Keratinocyte (primary cell): ENCODE data around the gene EGFR. TPM values are rescaled to one million over a fixed set of nuclear protein-coding genes. Genes with fewer than 3 reads are reported as not detected.
A peak's percentile ranks its signal among the peaks of the same experiment; 100 is the strongest.
"Not testable (repeated sequence)": the region's sequence is repeated elsewhere in the genome, so short reads cannot be mapped to it uniquely, and the experiment has no call there.

Source experiments
- DNase-seq: peaks from one replicate; pipeline ENCODE4 v3.0.0-alpha.2; 2011; ENCODE audit warnings: low read depth, missing footprints, low spot score
- FAIRE-seq: peaks from 2 replicates; lab custom pipeline; 2011; peaks lifted over from hg19 to GRCh38; lab: Jason Lieb, UNC
- H2AFZ ChIP-seq: 2 replicates; pipeline ENCODE4 v1.6.0; 2012; ENCODE audit warnings: low read length, control low read depth, inconsistent platforms; ENCODE audit not compliant: control insufficient read depth
- H3K27ac ChIP-seq: 2 replicates; pipeline ENCODE4 v1.5.1; 2011; ENCODE audit warnings: low read length; ENCODE audit not compliant: control insufficient read depth, insufficient read depth
- H3K27me3 ChIP-seq: 3 replicates; pipeline ENCODE4 v1.6.0; 2011; ENCODE audit warnings: low read length; ENCODE audit not compliant: control insufficient read depth, insufficient read depth; ENCODE audit errors: extremely low read depth
- H3K36me3 ChIP-seq, 2 experiments: 2 replicates in 1 of 2; 3 replicates in 1 of 2; pipeline ENCODE4 v1.5.1; 2011; ENCODE audit warnings: low read length in 2 of 2, mild to moderate bottlenecking in 1 of 2; ENCODE audit not compliant: control insufficient read depth in 2 of 2, insufficient read depth in 2 of 2; ENCODE audit errors: extremely low read depth in 1 of 2
- H3K4me1 ChIP-seq: 3 replicates; pipeline ENCODE4 v1.5.1; 2011; ENCODE audit warnings: low read length; ENCODE audit not compliant: control insufficient read depth, insufficient read depth; ENCODE audit errors: extremely low read depth
- H3K4me2 ChIP-seq: 3 replicates; pipeline ENCODE4 v1.6.0; 2011; ENCODE audit warnings: low read depth, low read length; ENCODE audit not compliant: control insufficient read depth, insufficient read depth; ENCODE audit errors: extremely low read depth
- H3K4me3 ChIP-seq, 3 experiments: fragments of 200-600 bp in 1 of 3; sonication (generic) in 1 of 3; 2 replicates in 2 of 3; 3 replicates in 1 of 3; pipeline ENCODE4 v1.5.1; 2011 to 2016; ENCODE audit warnings: low read length in 3 of 3, mild to moderate bottlenecking in 3 of 3, control low read depth in 2 of 3, inconsistent platforms in 1 of 3, low read depth in 1 of 3, mixed read lengths in 1 of 3, mixed run types in 1 of 3, moderate library complexity in 1 of 3; ENCODE audit not compliant: control insufficient read depth in 2 of 3, insufficient read depth in 2 of 3; ENCODE audit errors: extremely low read depth in 1 of 3
- H3K79me2 ChIP-seq: 2 replicates; pipeline ENCODE4 v1.6.0; 2012; ENCODE audit warnings: low read length; ENCODE audit not compliant: control insufficient read depth, insufficient read depth
- H3K9ac ChIP-seq: 3 replicates; pipeline ENCODE4 v1.6.0; 2011; ENCODE audit warnings: low read length; ENCODE audit not compliant: control insufficient read depth, insufficient read depth; ENCODE audit errors: extremely low read depth
- H3K9me1 ChIP-seq: 3 replicates; pipeline ENCODE4 v1.6.0; 2011; ENCODE audit warnings: low read length; ENCODE audit not compliant: control insufficient read depth, insufficient read depth; ENCODE audit errors: extremely low read depth
- H3K9me3 ChIP-seq: 2 replicates; pipeline ENCODE4 v1.5.1; 2012; ENCODE audit warnings: low read depth, low read length; ENCODE audit not compliant: control insufficient read depth
- H4K20me1 ChIP-seq: 3 replicates; pipeline ENCODE4 v1.6.0; 2011; ENCODE audit warnings: low read length; ENCODE audit not compliant: control insufficient read depth, insufficient read depth; ENCODE audit errors: extremely low read depth
- CTCF ChIP-seq, 3 experiments: IDR thresholded peaks in 1 of 3; conservative IDR thresholded peaks in 1 of 3; optimal IDR thresholded peaks in 1 of 3; 2 replicates in 2 of 3; 3 replicates in 1 of 3; pipeline versions ENCODE3 to v1.5.1; 2011; ENCODE audit warnings: low read length in 3 of 3, mild to moderate bottlenecking in 3 of 3, moderate library complexity in 2 of 3, control low read depth in 1 of 3, inconsistent platforms in 1 of 3; ENCODE audit not compliant: insufficient read depth in 2 of 3; ENCODE audit errors: extremely low read depth in 1 of 3
- EZH2 ChIP-seq: IDR thresholded peaks from one replicate; pipeline ENCODE4 v1.6.1; 2012; ENCODE audit warnings: inconsistent platforms, mild to moderate bottlenecking, low read length, moderate library complexity
- dilution Hi-C: fragments of 300-500 bp; cut with MboI; formaldehyde crosslinking; loops from one replicate; pipeline ENCODE4 v1.7.0; 2020; ENCODE audit warnings: low sequenced_read_pairs; ENCODE audit not compliant: extremely low pct_ligation_motif_present
- polyA plus RNA-seq, 5 experiments: library from polyadenylated mRNA; depleted of rRNA in 3 of 5; stranded (reverse) in 3 of 5; stranded (forward) in 1 of 5; unstranded in 1 of 5; fragments of >200 nt; gene quantifications; 1 replicate in 1 of 5; 2 replicates in 3 of 5; 3 replicates in 1 of 5; pipeline versions ENCODE4 v1.2.1 to v1.2.3, GENCODE V29; 2011 to 2012; ENCODE audit warnings: missing spikeins in 2 of 5, low read depth in 1 of 5, low replicate concordance in 1 of 5

The EGFR gene
- polyA plus RNA-seq, 1 donor (not counting 4 experiments of a cell fraction or from before 2014, with no cell fraction given), result 120 TPM

- TF ChIP-seq CTCF (optimal IDR thresholded peaks at IDR 0.05 in 1 of 3, IDR thresholded peaks at IDR 0.05 in 1 of 3, conservative IDR thresholded peaks at IDR 0.05 in 1 of 3; ENCODE audit: extremely low read depth in 1 of 3, insufficient read depth in 2 of 3, low read length in 3 of 3), result no peak
- TF ChIP-seq EZH2, result no peak
- Histone ChIP-seq H2AFZ (no peak overlapping the region), H3K4me2 (peak overlapping the region; percentile 9), H3K27me3 (no peaks in the 10 kb centered on the region), H3K9me3 (no peaks in the 10 kb centered on the region), H4K20me1 (peaks cover 55% of the 10 kb centered on the region), H3K27ac (peak overlapping the region; percentile 36), H3K36me3 (peaks cover 19 to 34% of the 10 kb centered on the region in 2 experiments), H3K4me1 (peaks cover 48% of the 10 kb centered on the region), H3K4me3 (no peak overlapping the region), H3K9ac (peak overlapping the region; percentile 12), H3K9me1 (peaks cover 11% of the 10 kb centered on the region), H3K79me2 (peaks cover 100% of the 10 kb centered on the region)
- FAIRE-seq (no peak), DNase-seq (no peak)
- dilution Hi-C loops, result no loop called here
Observed at GRCh38 chr7:55033236-55033846, 14.5 kb downstream of the EGFR start.

- no peak for DNase-seq
- Histone ChIP-seq H2AFZ (no peak overlapping the region), H3K4me3 (no peak overlapping the region), H3K4me2 (no peak overlapping the region), H3K79me2 (peaks cover 96% of the 10 kb centered on the region), H3K9me3 (no peaks in the 10 kb centered on the region), H3K4me1 (peaks cover 51% of the 10 kb centered on the region), H3K27me3 (no peaks in the 10 kb centered on the region), H4K20me1 (peaks cover 63% of the 10 kb centered on the region), H3K27ac (peak overlapping the region; percentile 23), H3K36me3 (peaks cover 21 to 40% of the 10 kb centered on the region in 2 experiments), H3K9ac (no peak overlapping the region), H3K9me1 (peaks cover 13% of the 10 kb centered on the region)
- no peak for FAIRE-seq
- dilution Hi-C loops, result no loop called here
- TF ChIP-seq EZH2 (no peak), CTCF (optimal IDR thresholded peaks at IDR 0.05 in 1 of 3, IDR thresholded peaks at IDR 0.05 in 1 of 3, conservative IDR thresholded peaks at IDR 0.05 in 1 of 3; ENCODE audit: extremely low read depth in 1 of 3, insufficient read depth in 2 of 3, low read length in 3 of 3) (no peak)
Observed at GRCh38 chr7:55034776-55035175, 16.0 kb downstream of the EGFR start.

- H3K27ac ChIP-seq, H3K9me3 ChIP-seq, H3K4me3 ChIP-seq, dilution Hi-C loops, DNase-seq, H3K4me2 ChIP-seq, H2AFZ ChIP-seq, H3K27me3 ChIP-seq, FAIRE-seq, H3K9ac ChIP-seq: not testable (repeated sequence)
- H4K20me1 ChIP-seq, result peaks cover 64% of the 10 kb centered on the region
- peaks cover 13% of the 10 kb centered on the region for H3K9me1 ChIP-seq
- H3K79me2 ChIP-seq, result peaks cover 96% of the 10 kb centered on the region
- peaks cover 51% of the 10 kb centered on the region for H3K4me1 ChIP-seq
- peaks cover 21 to 44% of the 10 kb centered on the region in 2 experiments for H3K36me3 ChIP-seq
Observed at GRCh38 chr7:55035410-55035809, 16.6 kb downstream of the EGFR start.
